Retinal pigment epithelial cell (primary cell): ENCODE measurements around the gene TIFAB.
A peak's percentile ranks its signal among the peaks of the same experiment; 100 is the strongest.

ENCODE experiments used
- DNase-seq: peaks from one replicate; pipeline ENCODE4 v3.0.0-alpha.2; 2010; ENCODE audit warnings: low read depth
- H3K4me3 ChIP-seq: 2 replicates; pipeline ENCODE4 v1.5.1; 2011; ENCODE audit warnings: mild to moderate bottlenecking, low read length, control low read depth, moderate library complexity
- CTCF ChIP-seq: conservative IDR thresholded peaks from 2 replicates; pipeline ENCODE4 v1.5.1; 2011; ENCODE audit warnings: low read depth, low read length, control low read depth, inconsistent platforms

TIFAB gene

GRCh38 chr5:135491552-135492318 lies 39.6 kb upstream of the TIFAB start:
- no peak overlapping the region for H3K4me3 ChIP-seq
- no peak for TF ChIP-seq CTCF
- no peak for DNase-seq

GRCh38 chr5:135491038-135491551 lies 38.9 kb upstream of the TIFAB start:
- TF ChIP-seq CTCF = no peak
- no peak for DNase-seq
- no peak overlapping the region for H3K4me3 ChIP-seq

GRCh38 chr5:135490245-135491037 lies 38.3 kb upstream of the TIFAB start:
- H3K4me3 ChIP-seq = no peak overlapping the region
- TF ChIP-seq CTCF = no peak
- no peak for DNase-seq

DNA sequence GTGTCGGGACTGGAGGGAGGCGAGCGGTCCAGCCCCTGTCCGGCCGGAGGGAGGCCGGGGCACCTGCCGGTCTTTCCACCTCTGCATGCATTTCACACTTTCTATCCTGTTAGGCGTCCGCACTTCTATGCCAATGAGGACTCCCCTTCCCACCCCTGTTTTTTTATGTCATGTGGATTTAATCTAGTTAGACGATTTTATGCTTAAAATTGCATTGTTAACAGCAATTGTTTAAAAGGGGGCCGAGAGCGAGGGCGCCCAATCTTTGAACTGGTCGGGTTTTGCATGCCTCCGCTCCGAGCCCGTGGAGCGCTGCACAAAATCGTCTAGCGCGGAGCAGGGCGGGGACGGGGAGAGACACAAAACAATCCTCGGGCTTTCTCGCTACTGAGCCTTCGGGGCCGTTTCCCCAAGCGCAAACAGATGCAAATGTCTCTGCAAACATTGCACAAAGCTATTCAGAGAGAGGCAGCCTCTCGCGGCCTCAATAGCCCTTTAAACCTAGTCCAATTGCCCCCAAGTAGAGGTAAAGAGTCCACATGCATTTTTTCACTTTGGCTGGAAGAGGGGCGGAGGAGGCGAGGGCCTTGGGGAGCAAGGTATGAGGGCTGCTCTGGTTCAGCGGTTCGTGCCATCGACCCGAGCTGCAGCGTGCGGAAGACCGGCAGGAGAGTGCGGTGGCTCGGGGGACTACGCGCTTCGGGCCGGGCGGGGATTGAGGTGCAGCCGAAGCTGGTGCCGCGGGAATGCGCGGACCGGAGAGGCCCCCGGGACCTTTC lies 37.5 kb upstream of the TIFAB start:
- no peak for TF ChIP-seq CTCF

DNA sequence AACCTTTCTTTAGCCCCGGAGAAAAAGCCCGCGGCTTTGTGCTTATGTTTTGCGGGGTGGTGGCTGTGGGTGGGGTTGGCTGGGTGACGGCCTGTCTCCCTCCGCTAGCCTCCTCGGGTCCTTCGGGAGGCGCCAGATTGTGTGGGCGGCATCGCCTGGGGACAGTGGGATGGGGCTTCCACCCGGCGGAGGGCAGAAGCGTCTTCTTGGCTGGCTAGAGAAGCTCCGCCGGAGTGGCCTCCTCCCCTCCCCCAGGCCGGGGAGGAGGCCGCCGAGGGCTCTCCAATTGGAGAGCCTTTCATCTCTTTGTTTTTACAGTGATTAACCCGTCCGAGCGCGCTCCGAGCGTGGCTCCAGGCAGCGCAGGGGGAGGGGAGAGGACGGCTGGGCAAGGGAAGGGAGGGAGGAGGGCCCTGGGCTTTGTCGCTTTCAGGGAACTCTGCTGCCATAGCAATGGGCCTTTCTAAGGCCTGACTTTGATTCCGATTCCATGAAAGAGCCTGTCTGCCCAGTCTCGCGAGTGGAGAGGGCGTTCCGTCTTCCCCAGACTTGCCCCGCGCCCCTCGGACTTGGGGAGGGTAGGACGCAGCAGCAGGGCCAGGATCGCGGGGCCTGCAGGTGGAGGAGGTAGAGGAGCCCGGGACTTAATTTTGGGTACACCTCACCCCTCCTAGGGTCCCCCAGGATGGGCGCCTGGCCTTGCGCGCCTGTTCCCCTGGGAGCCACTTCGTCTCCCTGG lies 36.7 kb upstream of the TIFAB start:
- H3K4me3 ChIP-seq = peak overlapping the region; percentile 46
- no peak for TF ChIP-seq CTCF
- DNase-seq = peak; percentile 17

More for the DNA sequence above, 37.5 kb upstream of the TIFAB start:
- DNase-seq = no peak
- peak overlapping the region; percentile 46 for H3K4me3 ChIP-seq

DNA sequence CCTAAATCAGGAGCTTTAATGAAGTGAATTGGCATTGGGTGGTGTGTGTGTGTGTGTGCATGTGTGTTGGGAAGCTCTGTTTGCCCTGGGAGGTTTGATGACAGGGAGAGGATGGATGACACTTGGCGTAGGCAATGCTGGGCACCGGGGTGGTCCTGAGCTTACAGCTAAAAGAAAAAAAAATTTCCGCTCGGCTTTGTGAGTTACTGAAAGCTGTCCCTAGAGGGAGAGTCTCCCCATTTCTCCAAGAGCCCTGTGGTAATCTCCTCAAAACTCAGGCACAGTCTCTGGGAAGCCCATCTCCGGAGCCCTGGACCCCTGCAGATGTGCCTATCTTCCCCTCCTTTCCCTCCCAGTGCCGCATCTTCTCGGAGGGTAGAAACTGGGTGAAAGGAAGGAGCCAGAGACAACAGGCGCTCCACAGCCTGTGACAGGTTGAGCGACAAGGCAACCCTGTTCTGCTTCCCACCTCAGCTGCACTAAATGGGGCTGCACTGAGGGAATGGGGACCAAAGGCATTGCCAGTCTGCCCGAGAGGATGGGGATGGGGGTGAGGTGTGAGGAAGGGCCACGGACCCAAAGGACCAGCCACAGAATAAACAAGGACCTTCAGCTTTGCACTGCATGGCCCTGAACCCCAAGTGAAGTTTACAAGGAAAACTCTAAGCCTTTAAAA lies 35.8 kb upstream of the TIFAB start:
- no peak overlapping the region for H3K4me3 ChIP-seq
- no peak for DNase-seq
- peak; percentile 19 for TF ChIP-seq CTCF
